Heart left ventricle (tissue), 13 donors: ENCODE results near the gene HORMAD2.

Experiments used
- POLR2A ChIP-seq, 2 donors: fragments of 450-650 bp; IDR thresholded peaks; one replicate each; pipeline ENCODE4 v1.6.1; 2017; ENCODE audit warnings: antibody characterized with exemption in 2 of 2, mild to moderate bottlenecking in 2 of 2, moderate library complexity in 2 of 2
- TF ChIP-seq, protein P1 (sequence below), 12 donors: fragments of 200-600 bp; sonication (generic) in 4 of 12; IDR thresholded peaks; one replicate each; pipeline versions ENCODE4 v1.5.0 to v1.8.0; 2018 to 2022; ENCODE audit warnings: antibody characterized with exemption in 12 of 12, mild to moderate bottlenecking in 5 of 12
- donor health status: ischemic (EF 13 %, LVEDD 7.1; RV severe dilation, severe dysfunction).
- donor health status: DM: no; HTN: yes; CAD: no.
- donor health status: DM: no; HTN: no; CAD: no.
- donor health status: ischemic (EF 25% LVEDD 6.9; RV normal size, moderate dysfunction).
- donor health status: ischemic (EF 25% LVEDD 5.7; RV mildly dilated, moderate dysfunction).
- donor health status: ischemic (EF 35%, LVEDD 5.7; RV mildly dilated, moderate dysfunction).
- donor health status: nonischemic (EF 11% LVEDD 7.7; RV severe dilation, severe dysfunction).
- donor health status: DM: yes; HTN: yes; CAD: no.
- donor health status: PGD.
- donor health status: ischemic (EF 29% LVEDD 5.4; RV normal size, mild dysfunction).
- donor health status: nonischemic (EF 23%, LVEDD 6.1; RV moderate dilation, normal function).

DNA sequence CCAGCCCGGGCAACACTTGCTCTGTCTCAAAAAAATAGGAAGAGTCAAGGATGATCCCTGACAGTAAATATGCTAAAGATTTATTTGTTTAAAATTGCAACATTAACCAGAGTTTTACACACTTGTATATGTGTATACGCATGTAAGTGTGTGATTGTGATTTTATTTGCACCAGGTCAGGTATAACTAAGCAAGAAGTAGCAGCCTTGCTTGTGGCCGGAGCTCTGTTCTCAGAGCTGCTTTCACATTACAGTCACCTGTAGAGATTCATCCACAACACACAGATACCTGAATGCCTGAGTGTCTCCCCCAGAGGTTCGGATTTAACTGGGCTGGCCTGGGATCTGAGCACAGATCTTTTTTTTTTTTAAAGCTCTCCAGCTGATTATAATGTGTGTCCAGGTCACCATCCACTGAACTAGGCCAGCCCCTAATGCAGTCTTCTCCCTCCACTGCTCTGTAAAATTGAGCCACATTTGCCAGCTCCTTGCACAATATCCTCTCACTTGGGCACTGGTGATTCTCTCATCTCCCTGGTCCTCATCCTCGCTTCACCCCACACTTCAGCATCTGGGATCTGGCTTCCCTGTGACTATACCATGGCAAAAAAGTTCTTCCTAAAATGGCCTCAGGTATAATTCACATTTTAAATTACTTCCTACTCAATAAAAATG lies 118.0 kb downstream of the HORMAD2 start:
- TF ChIP-seq, protein P1, sequence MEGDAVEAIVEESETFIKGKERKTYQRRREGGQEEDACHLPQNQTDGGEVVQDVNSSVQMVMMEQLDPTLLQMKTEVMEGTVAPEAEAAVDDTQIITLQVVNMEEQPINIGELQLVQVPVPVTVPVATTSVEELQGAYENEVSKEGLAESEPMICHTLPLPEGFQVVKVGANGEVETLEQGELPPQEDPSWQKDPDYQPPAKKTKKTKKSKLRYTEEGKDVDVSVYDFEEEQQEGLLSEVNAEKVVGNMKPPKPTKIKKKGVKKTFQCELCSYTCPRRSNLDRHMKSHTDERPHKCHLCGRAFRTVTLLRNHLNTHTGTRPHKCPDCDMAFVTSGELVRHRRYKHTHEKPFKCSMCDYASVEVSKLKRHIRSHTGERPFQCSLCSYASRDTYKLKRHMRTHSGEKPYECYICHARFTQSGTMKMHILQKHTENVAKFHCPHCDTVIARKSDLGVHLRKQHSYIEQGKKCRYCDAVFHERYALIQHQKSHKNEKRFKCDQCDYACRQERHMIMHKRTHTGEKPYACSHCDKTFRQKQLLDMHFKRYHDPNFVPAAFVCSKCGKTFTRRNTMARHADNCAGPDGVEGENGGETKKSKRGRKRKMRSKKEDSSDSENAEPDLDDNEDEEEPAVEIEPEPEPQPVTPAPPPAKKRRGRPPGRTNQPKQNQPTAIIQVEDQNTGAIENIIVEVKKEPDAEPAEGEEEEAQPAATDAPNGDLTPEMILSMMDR (IDR thresholded peaks at IDR 0.05): no peak
- TF ChIP-seq POLR2A (IDR thresholded peaks at IDR 0.05): no peak
